Breast epithelium (tissue), 4 donors: ENCODE data around the gene MZT1. TPM values are rescaled to one million over a fixed set of nuclear protein-coding genes. Genes with fewer than 3 reads are reported as not detected.
"Not testable (repeated sequence)": the region's sequence is repeated elsewhere in the genome, so short reads cannot be mapped to it uniquely, and the experiment has no call there.

Experiments used
- DNase-seq, 2 donors: peaks; one replicate each; pipeline ENCODE4 v3.0.0-alpha.2; 2019; ENCODE audit warnings: low spot score in 2 of 2
- H3K27ac ChIP-seq, 2 donors: fragments of 200-600 bp; sonication (generic) in 1 of 2; one replicate each; pipeline ENCODE4 v1.5.1; 2016 to 2019; ENCODE audit warnings: mild to moderate bottlenecking in 1 of 2
- H3K27me3 ChIP-seq, 2 donors: fragments of 200-600 bp; sonication (generic) in 1 of 2; one replicate each; pipeline versions ENCODE4 v1.5.1 to v1.6.0; 2017 to 2019; ENCODE audit warnings: control low read depth in 1 of 2, mild to moderate bottlenecking in 1 of 2
- H3K36me3 ChIP-seq: fragments of 200-600 bp; one replicate; pipeline ENCODE4 v1.5.1; 2019
- H3K4me1 ChIP-seq, 2 donors: fragments of 200-600 bp; sonication (generic); one replicate each; pipeline ENCODE4 v1.5.1; 2016 to 2019; ENCODE audit warnings: control low read depth in 1 of 2
- H3K4me3 ChIP-seq, 3 donors: fragments of 200-600 bp; sonication (generic); 1 replicate in 2 of 3; 2 replicates in 1 of 3; pipeline ENCODE4 v1.5.1; 2016 to 2019; ENCODE audit warnings: mild to moderate bottlenecking in 3 of 3, moderate library complexity in 2 of 3
- H3K9me3 ChIP-seq, 2 donors: fragments of 200-600 bp; sonication (generic) in 1 of 2; one replicate each; pipeline ENCODE4 v1.5.1; 2016 to 2019; ENCODE audit warnings: control low read depth in 1 of 2
- CTCF ChIP-seq, 3 donors: fragments of 450-650 bp; IDR thresholded peaks; one replicate each; pipeline ENCODE4 v1.5.1; 2016 to 2017; ENCODE audit warnings: antibody characterized with exemption in 3 of 3, mild to moderate bottlenecking in 3 of 3, moderate library complexity in 3 of 3
- POLR2A ChIP-seq: fragments of 450-650 bp; IDR thresholded peaks from one replicate; pipeline ENCODE4 v1.6.1; 2016; ENCODE audit warnings: antibody characterized with exemption, mild to moderate bottlenecking, moderate library complexity
- POLR2AphosphoS5 ChIP-seq, 3 donors: sonication (generic); formaldehyde crosslinking; IDR thresholded peaks; one replicate each; pipeline ENCODE4 v1.6.1; 2017; ENCODE audit warnings: antibody characterized with exemption in 3 of 3
- intact Hi-C: fragments of 100-400 bp; cut with DNase I; formaldehyde crosslinking; loops from one replicate; pipeline ENCODE4 v1.15.1; 2023; ENCODE audit warnings: low total_unique reads
- total RNA-seq, 3 donors: library from RNA; depleted of rRNA; stranded (reverse); fragments of >200 nt; gene quantifications; one replicate each; pipeline ENCODE4 v1.1.0, GENCODE V29; 2016

MZT1 gene
- total RNA-seq, 3 donors from 2014 or later, result 5.6 to 10.1 (median 7.9) TPM

DNA sequence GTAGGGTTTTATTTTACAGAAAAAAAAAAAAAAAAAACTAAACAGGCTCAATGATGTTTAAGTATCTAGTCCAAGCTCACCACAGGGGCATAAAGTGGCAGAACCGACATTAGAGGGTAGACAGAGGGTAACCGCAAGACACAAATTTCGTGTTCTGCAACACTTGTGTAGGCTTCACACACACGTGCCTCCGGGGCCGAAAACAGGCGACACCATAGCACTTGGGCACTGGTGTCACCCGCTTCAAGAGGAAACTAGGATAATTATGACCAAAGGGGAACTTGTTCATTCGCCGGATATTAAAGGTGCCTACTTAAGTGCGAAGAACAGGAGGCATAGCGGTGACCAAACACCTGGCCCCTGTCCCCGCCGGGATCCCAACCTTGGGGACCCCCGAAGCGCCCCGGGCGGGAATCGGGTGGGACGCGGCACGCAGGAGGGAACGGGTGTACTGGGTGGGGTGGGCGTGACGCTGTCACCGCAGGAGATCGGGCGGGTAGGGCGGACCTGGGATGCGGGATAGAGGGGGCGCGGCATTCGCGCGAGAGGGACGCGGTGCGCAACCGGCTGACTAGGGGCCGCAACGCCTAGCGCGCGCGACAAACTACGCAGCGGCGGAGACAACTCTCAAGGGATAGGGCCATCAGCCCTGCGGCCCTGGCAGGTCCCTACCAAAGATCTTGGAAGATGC lies 558 bp downstream of the MZT1 start:
- Histone ChIP-seq H3K4me1 (no peaks in the 10 kb centered on the region), H3K27ac (peak overlapping the region; percentile 60 to 79), H3K27me3 (no peaks in the 10 kb centered on the region), H3K9me3 (no peaks in the 10 kb centered on the region), H3K36me3 (no peaks in the 10 kb centered on the region), H3K4me3 (peak overlapping the region; percentile 87 to 99 (median 91))
- no peak for DNase-seq
- TF ChIP-seq POLR2A, result no peak
- TF ChIP-seq POLR2AphosphoS5 (IDR thresholded peaks at IDR 0.05), result no peak
- TF ChIP-seq CTCF (IDR thresholded peaks at IDR 0.05), result no peak
- intact Hi-C loops, result no loop called here

GRCh38 chr13:72726185-72726584 lies 1.2 kb downstream of the MZT1 start:
- H3K36me3 ChIP-seq, H3K27ac ChIP-seq, intact Hi-C loops, DNase-seq, H3K4me1 ChIP-seq, H3K27me3 ChIP-seq, H3K9me3 ChIP-seq: not testable (repeated sequence)
- H3K4me3 ChIP-seq, result peak overlapping the region in 1 of 3 donors; percentile 99

- Histone ChIP-seq H3K36me3 (no peaks in the 10 kb centered on the region), H3K9me3 (peaks cover 5 to 12% of the 10 kb centered on the region in 2 donors), H3K4me1 (no peaks in the 10 kb centered on the region), H3K4me3 (no peak overlapping the region), H3K27me3 (no peaks in the 10 kb centered on the region), H3K27ac (no peak overlapping the region)
- TF ChIP-seq CTCF (IDR thresholded peaks at IDR 0.05) (no peak), POLR2AphosphoS5 (IDR thresholded peaks at IDR 0.05) (no peak), POLR2A (no peak)
- intact Hi-C loops, result no loop called here
- DNase-seq, result no peak
Measured at GRCh38 chr13:72716776-72717175, 10.7 kb downstream of the MZT1 start.

DNA sequence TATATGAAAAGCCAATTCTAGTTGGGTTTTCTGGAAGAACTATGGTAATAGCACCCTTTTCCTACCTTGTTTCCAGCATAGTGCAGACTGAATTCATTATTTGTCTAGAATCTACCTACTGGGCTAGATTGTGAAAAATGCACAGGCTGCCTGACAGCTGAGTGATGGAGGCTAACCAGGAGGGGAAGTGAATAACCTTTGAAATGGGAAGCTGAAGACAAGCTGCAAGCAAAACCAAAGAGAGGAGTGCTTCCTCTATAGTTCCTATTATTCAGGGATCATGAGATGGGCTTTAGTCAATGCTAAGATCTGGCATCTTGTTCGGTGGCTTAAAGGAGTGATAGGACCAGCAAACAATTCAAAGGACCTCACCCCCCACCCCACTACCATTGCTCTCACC lies 26.9 kb downstream of the MZT1 start:
- intact Hi-C loops, result no loop called here

GRCh38 chr13:72698164-72698563 lies 29.3 kb downstream of the MZT1 start:
- no peaks in the 10 kb centered on the region for H3K27me3 ChIP-seq
- no peak for TF ChIP-seq CTCF (IDR thresholded peaks at IDR 0.05)
- no peak for TF ChIP-seq POLR2A
- TF ChIP-seq POLR2AphosphoS5 (IDR thresholded peaks at IDR 0.05), result no peak
- H3K4me1 ChIP-seq, result no peaks in the 10 kb centered on the region
- no peak for DNase-seq
- no peaks in the 10 kb centered on the region for H3K9me3 ChIP-seq
- no peak overlapping the region for H3K4me3 ChIP-seq
- H3K36me3 ChIP-seq, result no peaks in the 10 kb centered on the region
- H3K27ac ChIP-seq, result no peak overlapping the region
- intact Hi-C loops, result no loop called here

More for the DNA sequence above, 26.9 kb downstream of the MZT1 start:
- TF ChIP-seq CTCF (IDR thresholded peaks at IDR 0.05) (no peak), POLR2A (no peak), POLR2AphosphoS5 (IDR thresholded peaks at IDR 0.05) (no peak)
- Histone ChIP-seq H3K9me3 (no peaks in the 10 kb centered on the region), H3K4me1 (no peaks in the 10 kb centered on the region), H3K4me3 (no peak overlapping the region), H3K36me3 (no peaks in the 10 kb centered on the region), H3K27me3 (no peaks in the 10 kb centered on the region), H3K27ac (no peak overlapping the region)
- DNase-seq, result no peak
